ENCODE data around the gene GPRC5A.

The GPRC5A gene

GRCh38 chr12:12877153-12877768 lies 14.1 kb upstream of the GPRC5A start:
- Mint-ChIP-seq H3K27ac (no peak overlapping the region), H3K27me3 (ENCODE audit: low read depth) (no peaks in the 10 kb centered on the region)

GRCh38 chr12:12877781-12878455 lies 13.4 kb upstream of the GPRC5A start:
- no peak overlapping the region for H3K4me3 Mint-ChIP-seq
- no peaks in the 10 kb centered on the region for H3K36me3 Mint-ChIP-seq (ENCODE audit: low read depth)
- H3K9me3 Mint-ChIP-seq = no peaks in the 10 kb centered on the region
- DNase-seq (ENCODE audit: low spot score) = no peak
- no peaks in the 10 kb centered on the region for H3K27me3 Mint-ChIP-seq (ENCODE audit: low read depth)
- H3K27ac Mint-ChIP-seq = no peak overlapping the region
- H3K4me1 Mint-ChIP-seq (ENCODE audit: low read depth) = peaks cover 12% of the 10 kb centered on the region

More at GRCh38 chr12:12877153-12877768, 14.1 kb upstream of the GPRC5A start:
- Mint-ChIP-seq H3K4me3 (no peak overlapping the region), H3K9me3 (no peaks in the 10 kb centered on the region), H3K36me3 (ENCODE audit: low read depth) (no peaks in the 10 kb centered on the region), H3K4me1 (ENCODE audit: low read depth) (peaks cover 12% of the 10 kb centered on the region)
- no peak for DNase-seq (ENCODE audit: low spot score)

- peaks cover 15% of the 10 kb centered on the region for H3K4me1 Mint-ChIP-seq (ENCODE audit: low read depth)
- no peak overlapping the region for H3K27ac Mint-ChIP-seq
- H3K27me3 Mint-ChIP-seq (ENCODE audit: low read depth) = no peaks in the 10 kb centered on the region
- H3K4me3 Mint-ChIP-seq = no peak overlapping the region
- H3K9me3 Mint-ChIP-seq = no peaks in the 10 kb centered on the region
- DNase-seq (ENCODE audit: low spot score) = no peak
- H3K36me3 Mint-ChIP-seq (ENCODE audit: low read depth) = no peaks in the 10 kb centered on the region
Measured at GRCh38 chr12:12880537-12880936, 10.8 kb upstream of the GPRC5A start.

- Mint-ChIP-seq H3K4me1 (ENCODE audit: low read depth) (peaks cover 15% of the 10 kb centered on the region), H3K4me3 (no peak overlapping the region), H3K36me3 (ENCODE audit: low read depth) (no peaks in the 10 kb centered on the region), H3K27ac (no peak overlapping the region), H3K27me3 (ENCODE audit: low read depth) (no peaks in the 10 kb centered on the region), H3K9me3 (no peaks in the 10 kb centered on the region)
- DNase-seq (ENCODE audit: low spot score) = no peak
Measured at GRCh38 chr12:12881151-12881909, 10.0 kb upstream of the GPRC5A start.

- Mint-ChIP-seq H3K9me3 (no peaks in the 10 kb centered on the region), H3K36me3 (ENCODE audit: low read depth) (no peaks in the 10 kb centered on the region), H3K4me1 (ENCODE audit: low read depth) (peaks cover 15% of the 10 kb centered on the region), H3K4me3 (no peak overlapping the region), H3K27ac (no peak overlapping the region), H3K27me3 (ENCODE audit: low read depth) (no peaks in the 10 kb centered on the region)
- no peak for DNase-seq (ENCODE audit: low spot score)
Measured at GRCh38 chr12:12882288-12882687, 9.1 kb upstream of the GPRC5A start.

- no peak overlapping the region for H3K4me3 Mint-ChIP-seq
- H3K9me3 Mint-ChIP-seq = no peaks in the 10 kb centered on the region
- H3K36me3 Mint-ChIP-seq (ENCODE audit: low read depth) = no peaks in the 10 kb centered on the region
- H3K27ac Mint-ChIP-seq = no peak overlapping the region
- H3K4me1 Mint-ChIP-seq (ENCODE audit: low read depth) = peaks cover 15% of the 10 kb centered on the region
- no peak for DNase-seq (ENCODE audit: low spot score)
- no peaks in the 10 kb centered on the region for H3K27me3 Mint-ChIP-seq (ENCODE audit: low read depth)
Measured at GRCh38 chr12:12883369-12884001, 7.9 kb upstream of the GPRC5A start.

- DNase-seq (ENCODE audit: low spot score) = no peak
- H3K27ac Mint-ChIP-seq = no peak overlapping the region
Measured at GRCh38 chr12:12885096-12885792, 6.1 kb upstream of the GPRC5A start.

GRCh38 chr12:12887471-12887870 lies 3.9 kb upstream of the GPRC5A start:
- Mint-ChIP-seq H3K27me3 (ENCODE audit: low read depth) (peaks cover 29% of the 10 kb centered on the region), H3K9me3 (no peaks in the 10 kb centered on the region), H3K36me3 (ENCODE audit: low read depth) (no peaks in the 10 kb centered on the region), H3K4me3 (no peak overlapping the region), H3K27ac (no peak overlapping the region), H3K4me1 (ENCODE audit: low read depth) (peaks cover 7% of the 10 kb centered on the region)
- no peak for DNase-seq (ENCODE audit: low spot score)

More at GRCh38 chr12:12885096-12885792, 6.1 kb upstream of the GPRC5A start:
- Mint-ChIP-seq H3K4me3 (no peak overlapping the region), H3K9me3 (no peaks in the 10 kb centered on the region), H3K27me3 (ENCODE audit: low read depth) (peaks cover 12% of the 10 kb centered on the region), H3K4me1 (ENCODE audit: low read depth) (peaks cover 15% of the 10 kb centered on the region), H3K36me3 (ENCODE audit: low read depth) (no peaks in the 10 kb centered on the region)

- Mint-ChIP-seq H3K4me1 (ENCODE audit: low read depth) (peaks cover 5% of the 10 kb centered on the region), H3K27me3 (ENCODE audit: low read depth) (peaks cover 44% of the 10 kb centered on the region), H3K36me3 (ENCODE audit: low read depth) (no peaks in the 10 kb centered on the region), H3K9me3 (no peaks in the 10 kb centered on the region), H3K4me3 (no peak overlapping the region), H3K27ac (no peak overlapping the region)
- DNase-seq (ENCODE audit: low spot score) = no peak
Measured at GRCh38 chr12:12889701-12890100, 1.7 kb upstream of the GPRC5A start.

GRCh38 chr12:12890543-12891079 lies 751 bp upstream of the GPRC5A start:
- no peaks in the 10 kb centered on the region for H3K36me3 Mint-ChIP-seq (ENCODE audit: low read depth)
- H3K27ac Mint-ChIP-seq = no peak overlapping the region
- no peak for DNase-seq (ENCODE audit: low spot score)
- peak overlapping the region; percentile 78 for H3K4me3 Mint-ChIP-seq
- H3K9me3 Mint-ChIP-seq = no peaks in the 10 kb centered on the region
- peaks cover 5% of the 10 kb centered on the region for H3K4me1 Mint-ChIP-seq (ENCODE audit: low read depth)
- peaks cover 48% of the 10 kb centered on the region for H3K27me3 Mint-ChIP-seq (ENCODE audit: low read depth)

GRCh38 chr12:12891881-12892355 lies 556 bp downstream of the GPRC5A start:
- no peaks in the 10 kb centered on the region for H3K9me3 Mint-ChIP-seq
- H3K4me1 Mint-ChIP-seq (ENCODE audit: low read depth) = peaks cover 5% of the 10 kb centered on the region
- H3K27ac Mint-ChIP-seq = no peak overlapping the region
- no peaks in the 10 kb centered on the region for H3K36me3 Mint-ChIP-seq (ENCODE audit: low read depth)
- H3K27me3 Mint-ChIP-seq (ENCODE audit: low read depth) = peaks cover 48% of the 10 kb centered on the region
- no peak overlapping the region for H3K4me3 Mint-ChIP-seq
- no peak for DNase-seq (ENCODE audit: low spot score)

- H3K4me3 Mint-ChIP-seq = no peak overlapping the region
- no peak for DNase-seq (ENCODE audit: low spot score)
- H3K27me3 Mint-ChIP-seq (ENCODE audit: low read depth) = peaks cover 50% of the 10 kb centered on the region
- H3K27ac Mint-ChIP-seq = no peak overlapping the region
- H3K4me1 Mint-ChIP-seq (ENCODE audit: low read depth) = peaks cover 5% of the 10 kb centered on the region
- no peaks in the 10 kb centered on the region for H3K9me3 Mint-ChIP-seq
- H3K36me3 Mint-ChIP-seq (ENCODE audit: low read depth) = no peaks in the 10 kb centered on the region
Measured at GRCh38 chr12:12892681-12893141, 1.3 kb downstream of the GPRC5A start.

GRCh38 chr12:12893438-12893837 lies 2.1 kb downstream of the GPRC5A start:
- Mint-ChIP-seq H3K4me1 (ENCODE audit: low read depth) (peaks cover 5% of the 10 kb centered on the region), H3K9me3 (no peaks in the 10 kb centered on the region), H3K36me3 (ENCODE audit: low read depth) (no peaks in the 10 kb centered on the region), H3K27me3 (ENCODE audit: low read depth) (peaks cover 50% of the 10 kb centered on the region), H3K27ac (no peak overlapping the region), H3K4me3 (no peak overlapping the region)
- DNase-seq (ENCODE audit: low spot score) = no peak

Data from T-helper 2 cell treated with Interferon-gamma antibody and Interleukin-4, amounts not matched to agents 5 μg/mL and 100 μg/mL, for 36 hours (primary cell).